NCI-H2196 treated with DMSO at 0.1 percent for 48 hours (cell line): Measurements from ENCODE around the gene UVRAG.
A peak's percentile ranks its signal among the peaks of the same experiment; 100 is the strongest.

Experiments used
- DNase-seq: peaks from one replicate; lab custom pipeline; 2025; ENCODE audit not compliant: unreplicated experiment; lab: John Stamatoyannopoulos, UW

UVRAG gene

DNA sequence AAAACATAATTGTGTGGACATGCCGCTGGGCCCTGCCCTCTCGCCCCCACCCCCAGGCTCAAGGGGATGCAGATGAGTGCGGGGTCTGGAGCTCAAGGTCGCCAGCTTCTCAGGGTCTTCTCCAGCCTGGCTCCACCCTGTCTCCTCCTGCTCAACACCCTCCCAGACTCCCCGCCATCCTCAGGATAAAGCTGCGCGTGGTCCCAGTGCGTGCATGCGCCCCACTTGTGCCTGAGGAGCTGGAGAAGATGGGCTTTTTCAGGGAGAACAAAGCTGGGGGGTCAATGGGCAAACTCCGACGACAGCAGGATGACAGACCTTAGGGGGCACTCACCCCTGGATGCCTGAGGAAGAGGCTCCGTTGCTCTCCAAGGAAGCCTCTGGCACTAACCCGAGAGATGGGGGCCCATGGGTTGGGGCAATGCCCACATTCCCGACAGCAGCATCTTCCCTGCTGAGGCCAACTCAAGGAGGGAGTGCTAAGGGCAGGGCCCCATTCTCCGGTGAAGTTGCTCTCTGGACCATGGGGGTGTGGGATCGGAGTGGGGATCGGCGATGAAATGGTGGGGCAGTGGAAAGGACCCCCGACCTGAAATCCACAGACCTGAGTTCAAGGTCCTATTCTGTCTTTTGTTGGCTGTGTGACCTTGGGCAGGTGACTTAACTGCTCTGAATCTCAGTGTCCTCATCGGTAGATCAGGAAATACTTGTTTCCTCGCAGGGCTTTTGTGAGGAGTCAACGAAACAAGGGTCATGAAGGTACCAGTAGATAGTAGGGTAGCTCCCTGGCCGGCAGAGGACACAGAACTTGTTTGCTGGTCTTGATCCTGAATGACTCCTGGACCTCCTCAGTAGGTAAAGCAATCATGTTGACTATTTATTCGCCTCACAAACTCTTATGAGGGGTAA, 343.6 kb downstream of the UVRAG start:
- DNase-seq = no peak

GRCh38 chr11:76159303-76159937, 344.4 kb downstream of the UVRAG start:
- no peak for DNase-seq

- peak; percentile 51 for DNase-seq
These were observed 345.1 kb downstream of the UVRAG start for GRCh38 chr11:76159983-76160661.

DNA sequence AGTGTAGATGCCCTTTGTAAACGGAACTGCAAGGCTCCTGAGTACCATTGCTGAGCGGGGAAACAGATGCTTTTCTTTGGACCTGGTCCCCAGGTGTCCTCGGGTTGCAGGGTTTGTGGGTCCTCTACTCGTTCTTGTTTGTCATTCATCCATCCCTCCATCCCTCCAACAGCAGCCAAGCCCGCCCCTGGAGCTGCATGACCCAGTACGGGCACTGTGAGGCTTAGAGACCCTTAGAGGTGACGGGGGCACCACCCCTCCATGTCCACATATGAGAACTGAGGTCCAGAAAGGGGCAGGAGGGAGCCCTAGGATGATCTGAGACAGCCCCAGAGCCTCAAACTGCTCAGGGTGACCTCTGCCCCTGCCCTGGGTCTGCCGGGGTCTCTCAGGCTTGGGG, 345.8 kb downstream of the UVRAG start:
- DNase-seq = no peak

DNA sequence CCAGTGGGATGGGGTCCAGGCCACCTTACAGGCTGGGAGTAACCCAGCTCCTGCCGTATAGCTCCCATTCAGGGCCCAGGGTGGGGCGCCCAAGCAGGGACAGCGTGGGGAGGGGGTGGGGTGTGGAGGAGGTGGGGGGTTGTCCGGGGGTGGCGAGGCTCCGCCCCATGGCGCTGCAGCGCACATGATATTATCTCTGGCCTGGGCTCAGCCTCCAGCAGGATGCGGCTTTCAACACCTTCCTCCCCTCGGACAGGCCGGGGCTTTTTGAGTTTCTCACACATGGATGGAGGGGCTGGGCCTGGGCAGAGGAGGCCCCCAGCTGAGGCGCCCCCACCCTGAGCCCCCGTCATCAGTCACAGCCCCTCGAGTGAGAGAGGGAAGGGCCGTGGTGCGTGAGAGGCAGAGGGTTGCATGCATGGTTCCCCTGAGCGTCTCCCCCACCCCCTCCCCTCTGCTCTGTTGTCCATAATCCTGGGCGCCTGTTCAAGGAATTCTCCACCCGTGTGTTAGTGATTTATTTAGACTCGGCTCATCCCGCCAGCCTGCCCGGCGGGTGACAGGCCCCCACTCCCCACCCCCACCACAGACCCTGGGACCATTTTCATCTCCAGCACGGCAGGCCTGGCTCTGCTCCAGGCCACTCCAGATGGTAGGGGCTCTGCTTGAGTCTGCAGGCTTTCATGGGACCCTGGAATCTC, 346.4 kb downstream of the UVRAG start:
- DNase-seq = no peak

GRCh38 chr11:76162336-76163288, 347.6 kb downstream of the UVRAG start:
- no peak for DNase-seq

GRCh38 chr11:76163289-76163880, 348.4 kb downstream of the UVRAG start:
- no peak for DNase-seq

GRCh38 chr11:76164081-76164480, 349.1 kb downstream of the UVRAG start:
- no peak for DNase-seq

- no peak for DNase-seq
These were observed 350.1 kb downstream of the UVRAG start for GRCh38 chr11:76164861-76165751.

DNA sequence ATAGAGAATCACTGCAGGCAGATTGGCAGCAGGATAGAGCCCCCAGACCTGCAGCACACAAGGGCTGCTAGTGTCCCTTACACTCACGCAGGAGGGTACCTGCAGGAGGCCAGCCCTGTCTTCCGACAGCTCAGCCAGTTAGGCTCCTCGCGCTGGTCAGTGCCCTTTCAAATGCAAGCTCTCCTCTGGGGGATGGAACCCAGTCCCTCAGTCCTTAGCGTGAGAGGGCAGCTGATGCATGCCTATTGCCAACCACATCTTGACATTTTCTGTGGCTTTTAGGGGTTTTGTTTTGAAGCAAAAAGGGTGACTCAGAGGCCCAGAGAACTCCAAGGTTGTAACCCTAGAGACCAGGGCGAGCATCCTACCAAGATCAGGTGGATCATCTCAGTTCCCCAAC, 351.3 kb downstream of the UVRAG start:
- DNase-seq = no peak

- DNase-seq = no peak
These were observed 352.6 kb downstream of the UVRAG start for GRCh38 chr11:76167590-76167989.

DNA sequence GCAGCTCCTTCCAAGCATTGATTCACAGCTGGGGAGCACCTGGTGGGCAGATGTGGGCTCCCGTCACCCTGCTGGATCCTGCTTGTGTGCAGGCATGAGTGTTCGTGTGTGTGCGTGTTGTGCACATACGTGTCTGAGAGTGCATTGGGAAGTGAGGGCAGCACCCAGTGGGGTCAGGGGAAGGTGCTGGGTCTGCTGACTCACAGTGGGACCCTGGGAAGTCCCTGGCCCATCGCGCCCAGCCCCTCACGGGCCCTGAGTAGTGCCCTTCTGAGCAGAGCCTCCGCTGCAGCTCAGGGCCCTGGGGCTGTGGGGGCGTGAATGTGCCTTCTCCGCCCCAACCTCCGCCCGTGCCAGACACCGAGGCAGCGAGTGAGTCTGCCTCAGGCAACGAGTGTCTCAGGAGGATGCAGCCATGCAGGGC, 354.5 kb downstream of the UVRAG start:
- DNase-seq = no peak

DNA sequence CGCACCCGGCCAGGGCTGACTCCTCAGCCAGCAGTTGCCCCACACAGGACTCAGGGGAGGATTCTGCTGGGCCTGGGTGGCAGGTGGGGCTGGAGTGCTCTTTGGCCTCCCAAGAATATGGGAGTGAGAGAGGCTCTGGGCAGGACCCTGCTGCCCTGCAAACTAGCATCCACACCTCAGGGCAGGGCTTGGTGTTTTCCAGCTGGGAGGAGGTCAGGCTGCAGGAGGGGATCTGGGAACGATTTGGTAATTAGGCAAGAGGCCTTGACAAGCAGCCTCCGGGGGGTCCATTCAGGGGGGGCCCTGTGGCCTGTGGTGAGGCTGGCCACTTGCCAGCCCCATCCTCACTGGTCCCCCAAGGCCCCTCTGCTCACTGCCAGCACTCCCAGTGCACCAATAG, 355.5 kb downstream of the UVRAG start:
- no peak for DNase-seq

- DNase-seq = no peak
These were observed 357.6 kb downstream of the UVRAG start for GRCh38 chr11:76172583-76172982.

DNA sequence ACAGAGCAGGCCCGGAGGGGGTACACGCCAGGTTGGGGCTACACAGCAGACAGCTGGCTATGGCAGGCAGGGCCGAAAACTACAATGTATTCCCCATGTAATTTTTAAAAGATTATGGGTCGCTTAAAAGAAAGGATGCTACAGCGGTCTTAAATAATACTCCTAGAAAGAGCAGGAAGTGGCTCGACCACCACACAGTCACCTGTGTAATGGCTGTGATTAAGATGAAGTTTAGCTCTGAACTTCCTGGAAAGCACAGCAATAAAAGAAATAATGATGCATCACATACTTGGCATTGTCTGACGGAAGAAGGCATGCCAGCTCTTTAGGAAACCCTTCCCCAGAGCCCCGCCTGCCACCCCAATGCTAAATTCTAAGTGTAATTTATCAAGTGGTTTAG, 358.7 kb downstream of the UVRAG start:
- no peak for DNase-seq

DNA sequence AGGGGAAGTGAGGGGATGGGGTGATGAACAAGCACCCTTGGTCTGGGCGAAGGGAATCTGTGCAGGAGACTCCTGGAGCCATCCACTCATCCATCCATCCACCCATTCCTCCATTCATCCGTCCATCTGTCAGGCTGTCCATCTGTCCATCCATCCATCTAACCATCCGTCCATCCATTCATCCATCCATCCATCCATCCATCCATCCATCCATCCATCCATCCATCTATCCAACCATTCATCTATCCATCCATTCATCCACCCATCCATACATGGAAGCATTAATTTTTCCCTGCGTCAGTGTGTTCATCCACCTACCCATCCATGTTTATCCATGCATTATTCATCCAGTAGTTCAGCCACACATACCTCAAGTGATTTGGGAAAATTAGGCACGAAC, 359.3 kb downstream of the UVRAG start:
- DNase-seq = no peak

- DNase-seq = no peak
These were observed 360.8 kb downstream of the UVRAG start for GRCh38 chr11:76175783-76176182.

GRCh38 chr11:76176463-76176862, 361.5 kb downstream of the UVRAG start:
- DNase-seq = no peak

DNA sequence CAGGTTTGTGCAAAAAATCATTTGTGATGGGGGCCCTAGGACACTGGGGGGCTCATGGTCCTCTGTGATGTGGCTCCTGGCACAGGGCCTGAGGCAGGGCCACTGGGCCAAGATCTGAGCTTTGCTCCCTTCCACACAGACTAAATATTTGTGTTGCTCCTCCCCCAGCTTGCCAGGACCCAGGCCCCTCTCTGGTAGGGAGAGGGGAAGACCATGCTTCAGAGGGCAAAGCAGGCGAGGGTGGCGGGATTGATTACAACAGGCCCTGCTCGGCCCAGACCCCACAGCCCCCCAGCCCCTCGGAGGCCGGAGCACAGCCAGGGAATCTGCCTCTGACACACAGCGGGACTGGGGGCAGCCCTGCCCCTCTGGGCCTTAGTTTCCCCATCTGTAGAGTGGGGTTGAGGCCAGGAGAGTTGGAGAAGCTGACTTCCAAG, 362.3 kb downstream of the UVRAG start:
- DNase-seq = no peak
